Embryonic facial prominence (tissue), 1 donor: ENCODE results near the gene IL12B.
"Not testable (repeated sequence)": the region's sequence is repeated elsewhere in the genome, so short reads cannot be mapped to it uniquely, and the experiment has no call there.

Experiments
- DNase-seq: peaks from one replicate; pipeline ENCODE4 v3.0.0-alpha.2; 2016; ENCODE audit errors: extremely low spot score

IL12B gene

DNA sequence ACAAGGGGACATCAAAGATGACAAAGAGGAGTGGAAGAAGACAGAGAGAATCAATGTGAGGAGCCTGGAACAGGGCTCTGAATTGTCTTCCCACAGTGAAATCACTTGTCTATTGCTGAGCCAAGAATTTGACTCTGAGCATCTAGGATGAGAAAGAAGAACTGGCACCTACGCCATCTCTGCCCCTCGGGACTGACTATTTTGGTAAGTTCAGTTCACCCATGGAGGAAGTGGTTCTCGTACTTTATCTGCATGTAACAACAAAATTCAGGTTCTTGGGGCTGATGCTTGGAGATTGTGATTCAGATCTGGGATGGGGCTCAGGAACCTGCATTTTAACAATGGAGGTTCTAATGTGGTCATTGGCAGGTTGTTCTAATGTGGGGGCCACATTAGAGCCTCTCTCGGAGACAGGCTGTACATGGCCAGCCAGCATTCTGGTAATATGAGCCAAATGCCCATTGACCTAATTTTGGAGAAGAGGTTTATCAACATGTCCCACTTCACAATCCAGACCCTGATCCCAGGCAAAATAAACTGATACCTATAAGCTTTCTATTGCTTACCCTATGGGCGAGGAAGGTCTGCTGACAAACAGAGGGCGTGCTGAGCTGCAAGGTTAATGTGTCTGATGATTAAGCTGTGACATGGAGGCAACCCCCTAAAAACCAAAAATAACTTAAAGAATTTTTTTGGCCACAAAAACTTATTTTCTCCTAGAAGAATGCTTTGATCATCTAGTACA, 2.7 kb upstream of the IL12B start:
- no peak for DNase-seq

DNA sequence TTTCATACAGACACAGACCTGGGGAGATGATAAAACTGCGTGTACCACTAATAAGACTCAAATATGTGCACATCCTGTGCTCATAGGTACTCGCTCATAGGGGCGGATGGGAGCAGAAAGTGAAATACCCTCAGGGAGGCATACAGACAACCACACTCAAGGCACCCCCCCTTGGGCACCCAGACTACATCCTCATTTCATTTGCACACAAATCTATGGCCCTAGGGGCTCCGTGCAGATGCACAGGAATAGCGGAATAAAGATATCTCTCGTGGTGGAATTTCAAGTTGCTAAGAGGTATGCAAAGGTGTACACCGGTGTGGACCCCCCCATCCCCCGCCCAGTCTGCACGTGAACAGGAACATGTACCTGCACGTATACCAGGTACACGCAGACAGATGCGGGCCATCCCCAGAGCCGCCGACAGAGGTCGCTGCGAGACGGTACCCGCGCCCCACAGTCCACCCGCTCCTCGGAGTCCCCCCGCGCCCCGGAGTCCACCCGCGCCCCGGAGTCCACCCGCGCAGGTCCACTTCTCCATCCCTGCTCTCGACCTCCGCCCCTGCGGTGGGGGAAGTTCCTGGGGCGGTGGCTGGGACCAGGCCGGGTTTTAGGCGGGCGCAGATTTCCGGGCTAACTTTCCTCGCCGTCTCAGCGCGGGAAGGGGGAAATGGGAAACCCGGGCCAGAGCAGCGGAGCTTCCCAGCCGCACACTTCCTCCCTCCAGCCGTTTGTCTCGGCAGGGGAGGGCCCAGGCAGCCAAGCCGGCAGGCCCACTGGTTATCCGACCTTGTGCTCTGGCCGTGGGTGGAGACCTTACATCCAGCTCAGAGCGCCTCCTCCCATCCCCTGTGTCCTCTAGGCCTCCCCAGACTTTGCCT, 1.0 kb upstream of the IL12B start:
- peak; percentile 18 for DNase-seq

DNA sequence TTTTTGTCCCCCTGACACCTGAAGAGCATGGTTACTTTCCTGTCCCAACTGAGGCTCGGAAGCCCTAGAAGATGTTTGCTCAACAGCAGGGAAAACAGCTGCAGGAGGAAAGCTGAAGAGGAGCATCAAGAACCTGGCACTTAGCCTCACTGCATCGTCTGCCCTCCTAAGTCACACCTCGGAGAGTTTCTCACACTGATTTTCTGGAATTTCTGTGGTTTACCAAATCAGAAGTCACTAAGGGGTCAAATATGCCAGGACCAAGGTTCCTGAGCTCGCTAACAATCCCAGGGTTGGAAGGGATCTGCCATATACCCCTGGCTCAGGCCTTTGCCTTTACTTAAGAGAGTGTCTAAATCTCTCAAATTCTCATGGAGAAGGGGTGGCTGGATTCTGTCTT, 5.3 kb downstream of the IL12B start:
- DNase-seq = no peak

DNA sequence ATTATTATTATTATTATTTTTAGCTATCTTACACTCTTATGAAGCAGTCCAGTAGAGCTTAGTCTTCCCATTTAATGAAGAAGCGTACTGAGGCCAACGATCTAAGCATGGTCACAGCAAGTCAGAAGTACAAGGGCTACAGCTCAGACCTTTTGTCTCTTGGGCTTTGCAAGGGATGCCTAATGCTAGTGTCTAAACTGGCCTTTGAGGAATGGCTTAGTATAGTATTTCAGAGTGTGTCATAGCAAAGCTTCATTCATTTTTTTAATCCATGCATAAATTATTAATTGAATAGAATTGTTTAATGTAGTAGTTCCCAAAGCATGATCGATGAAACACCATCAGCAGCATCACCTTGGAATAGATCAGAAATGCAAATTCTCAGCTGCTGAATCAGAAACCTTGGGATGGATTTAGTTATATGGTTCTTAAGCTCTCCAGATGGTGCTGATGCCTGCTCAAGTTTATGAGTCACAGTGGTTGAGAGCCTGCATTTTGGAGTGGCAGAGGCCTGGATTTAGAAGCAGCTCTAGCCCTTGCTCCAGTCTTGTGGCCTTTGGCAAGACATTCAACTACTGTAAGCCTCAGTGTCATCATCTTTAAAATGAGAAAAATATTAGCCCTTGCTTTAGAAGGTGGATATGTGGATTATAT, 6.1 kb downstream of the IL12B start:
- no peak for DNase-seq

DNA sequence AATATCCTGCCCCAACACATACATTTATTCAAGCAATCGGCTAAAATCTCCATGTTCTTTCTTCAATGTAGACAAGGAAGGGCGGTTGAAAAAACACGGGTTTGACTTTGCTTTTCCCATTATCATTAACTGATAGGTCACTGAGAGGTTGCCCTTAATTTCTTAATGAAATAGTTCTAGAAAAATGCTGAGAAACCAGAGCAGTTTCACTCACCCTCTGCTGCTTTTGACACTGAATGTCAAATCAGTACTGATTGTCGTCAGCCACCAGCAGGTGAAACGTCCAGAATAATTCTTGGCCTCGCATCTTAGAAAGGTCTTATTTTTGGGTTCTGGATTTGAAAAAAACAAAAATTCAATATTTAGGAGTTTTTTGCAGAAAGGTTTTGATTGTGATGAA, 8.1 kb downstream of the IL12B start:
- no peak for DNase-seq

DNA sequence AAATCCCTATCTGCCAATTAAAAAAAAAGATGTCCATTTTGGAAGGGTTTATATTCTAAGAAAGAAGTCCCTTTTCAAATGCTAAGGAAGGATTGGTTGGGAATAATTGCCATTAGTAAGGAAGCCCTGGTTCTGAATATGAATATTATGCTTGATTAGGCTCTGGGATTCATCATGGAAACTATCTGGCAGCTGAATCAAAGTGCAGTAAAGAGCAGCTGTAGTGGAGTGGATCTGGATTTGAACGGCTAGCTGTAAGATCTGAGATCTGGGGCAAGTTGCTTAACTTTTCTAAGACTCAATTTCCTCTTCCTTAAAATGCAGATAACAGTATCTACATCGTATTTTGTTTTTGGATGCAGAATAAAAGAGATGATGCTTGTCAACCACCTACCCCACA, 10.5 kb downstream of the IL12B start:
- no peak for DNase-seq

DNA sequence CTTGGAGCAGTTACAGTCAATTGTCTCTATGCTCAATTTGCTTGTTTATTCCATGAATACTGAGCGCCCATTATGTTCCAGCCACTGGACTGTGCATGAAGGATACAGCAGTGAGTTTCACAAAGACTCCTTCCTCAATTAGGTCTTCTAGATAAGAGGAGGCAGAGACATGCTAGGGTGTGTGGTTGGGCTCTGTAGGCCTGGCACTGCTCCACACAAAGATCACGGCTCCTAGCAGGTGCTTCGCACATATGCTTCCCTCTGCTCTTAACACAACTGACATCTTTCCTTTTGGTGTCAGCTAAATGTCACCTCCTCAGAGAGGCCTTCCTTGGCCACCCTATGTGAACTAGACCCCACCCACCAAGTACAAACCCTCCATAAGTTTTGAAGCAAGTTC, 10.9 kb downstream of the IL12B start:
- DNase-seq = no peak

DNA sequence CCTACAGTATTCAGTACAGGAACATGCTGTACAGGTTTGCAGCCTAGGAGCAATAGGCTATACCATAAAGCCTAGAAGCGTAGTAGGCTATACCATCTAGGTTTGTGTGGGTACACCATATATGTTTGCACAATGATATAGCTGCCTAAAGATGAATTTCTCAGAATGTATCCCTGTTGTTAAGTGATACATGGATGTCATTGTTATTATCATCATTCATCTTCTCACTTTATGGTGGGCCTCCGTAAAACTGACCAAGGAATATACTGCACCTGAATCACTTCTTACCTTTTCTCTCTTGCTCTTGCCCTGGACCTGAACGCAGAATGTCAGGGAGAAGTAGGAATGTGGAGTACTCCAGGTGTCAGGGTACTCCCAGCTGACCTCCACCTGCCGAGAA, 11.8 kb downstream of the IL12B start:
- DNase-seq = no peak

DNA sequence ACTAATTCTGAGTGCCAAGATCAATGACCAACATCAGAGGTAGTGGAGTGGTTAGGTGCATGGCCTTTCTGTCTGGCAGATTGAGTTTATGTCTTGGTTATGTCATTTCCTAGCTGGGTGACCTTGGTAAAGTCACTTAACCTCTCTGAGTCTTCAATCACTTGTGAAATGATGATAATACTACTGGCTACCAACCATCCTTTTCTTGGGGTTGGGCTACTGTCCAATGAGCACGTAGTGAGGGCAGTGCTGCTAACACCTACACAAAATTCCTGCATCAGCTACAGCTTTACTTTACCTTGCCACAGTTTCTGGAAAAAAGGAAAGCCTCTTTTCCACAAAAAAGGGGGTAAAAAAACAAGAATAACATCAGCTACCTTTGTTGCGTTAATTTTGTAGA, 12.4 kb downstream of the IL12B start:
- DNase-seq = no peak

DNA sequence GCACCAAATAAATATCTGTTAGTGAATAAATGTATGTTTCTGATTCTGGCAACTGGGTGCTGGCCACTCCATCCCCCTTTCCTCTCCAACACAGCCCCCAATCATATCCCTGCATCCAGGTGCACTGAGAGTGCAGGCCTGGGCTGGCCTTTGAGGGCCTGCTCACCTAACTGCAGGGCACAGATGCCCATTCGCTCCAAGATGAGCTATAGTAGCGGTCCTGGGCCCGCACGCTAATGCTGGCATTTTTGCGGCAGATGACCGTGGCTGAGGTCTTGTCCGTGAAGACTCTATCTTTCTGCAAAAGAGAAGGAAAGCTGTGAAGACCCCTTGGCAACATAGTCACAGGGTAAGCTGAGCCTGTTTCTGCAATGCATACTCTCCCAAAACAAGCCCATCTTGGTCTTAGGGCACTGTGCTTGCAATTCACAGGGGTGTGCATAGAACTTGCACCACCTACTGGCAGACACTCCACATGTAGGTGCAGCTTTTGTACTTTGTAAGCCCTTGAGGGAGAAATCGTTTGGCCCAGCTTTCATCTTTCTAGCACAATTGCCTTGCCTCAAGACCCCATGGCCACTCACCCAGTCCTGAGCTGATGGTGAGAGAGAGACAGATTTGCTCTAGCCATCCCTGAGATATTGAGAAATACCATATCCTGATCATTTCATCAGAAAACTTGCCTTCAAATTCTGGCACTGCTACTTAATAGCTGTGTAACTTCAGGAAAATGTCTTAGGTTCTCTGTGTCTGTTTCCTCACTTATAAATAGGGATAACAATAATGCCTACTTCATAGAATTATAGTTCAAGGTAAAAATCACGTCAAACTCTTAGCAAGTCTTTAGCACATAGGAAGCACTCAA, 13.5 kb downstream of the IL12B start:
- no peak for DNase-seq

DNA sequence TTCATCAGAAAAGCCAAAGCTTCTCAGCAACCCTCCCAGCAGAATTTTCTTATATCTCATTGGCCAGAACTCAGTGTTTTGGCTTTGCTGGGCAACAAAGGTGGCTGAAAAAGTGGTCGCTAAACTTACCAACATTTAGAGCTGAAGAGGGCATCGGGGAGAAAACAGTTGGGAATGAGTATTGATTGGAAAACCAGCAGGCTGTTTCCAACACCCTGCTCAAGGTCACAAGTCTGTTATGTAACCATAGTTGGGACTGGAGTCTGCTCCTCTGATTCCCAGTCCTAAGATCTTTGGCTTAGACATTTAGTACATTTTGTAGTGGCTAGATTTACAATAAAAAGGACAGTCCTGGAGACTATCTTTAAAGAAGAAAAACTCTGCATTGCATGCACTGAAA, 17.1 kb downstream of the IL12B start:
- DNase-seq = no peak

DNA sequence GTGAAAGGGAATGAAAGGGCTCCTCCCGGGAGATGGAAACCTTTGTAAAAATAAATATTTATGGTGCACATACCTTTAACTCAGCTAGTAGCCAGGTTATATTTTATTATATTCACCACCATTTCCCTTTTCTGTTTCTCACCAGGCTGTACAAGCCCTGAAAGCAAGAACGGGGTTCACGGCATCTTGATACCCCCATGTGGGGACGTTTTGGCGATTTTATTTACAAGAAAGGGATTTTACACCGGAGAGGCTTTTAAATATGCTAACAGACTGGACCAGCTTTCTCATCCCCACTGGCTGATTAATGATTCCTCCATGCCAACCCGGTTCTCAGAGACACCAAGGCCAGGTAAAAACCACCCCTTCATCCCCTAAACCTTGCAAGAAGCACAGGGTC, 19.2 kb downstream of the IL12B start:
- DNase-seq = no peak

DNA sequence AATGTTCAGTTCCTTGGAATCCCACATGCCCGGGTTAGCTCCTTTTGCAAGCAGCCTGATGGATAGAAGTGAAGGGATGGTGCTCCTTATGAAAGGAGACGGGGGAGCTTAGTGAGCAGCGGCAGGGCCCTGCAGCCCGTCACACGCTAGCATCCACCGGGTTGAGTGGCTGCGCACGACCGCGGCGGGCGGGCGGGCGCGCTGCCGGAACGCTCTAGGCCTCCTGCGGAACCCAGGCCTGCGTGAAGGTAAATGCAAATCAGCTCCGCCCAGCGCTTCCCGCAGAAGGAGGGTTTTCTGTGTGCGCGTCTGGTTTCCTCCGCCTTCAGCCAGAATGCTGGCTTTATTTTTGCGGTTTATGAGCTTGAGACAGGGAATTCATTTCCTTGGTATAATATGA, 19.8 kb downstream of the IL12B start:
- DNase-seq = no peak

DNA sequence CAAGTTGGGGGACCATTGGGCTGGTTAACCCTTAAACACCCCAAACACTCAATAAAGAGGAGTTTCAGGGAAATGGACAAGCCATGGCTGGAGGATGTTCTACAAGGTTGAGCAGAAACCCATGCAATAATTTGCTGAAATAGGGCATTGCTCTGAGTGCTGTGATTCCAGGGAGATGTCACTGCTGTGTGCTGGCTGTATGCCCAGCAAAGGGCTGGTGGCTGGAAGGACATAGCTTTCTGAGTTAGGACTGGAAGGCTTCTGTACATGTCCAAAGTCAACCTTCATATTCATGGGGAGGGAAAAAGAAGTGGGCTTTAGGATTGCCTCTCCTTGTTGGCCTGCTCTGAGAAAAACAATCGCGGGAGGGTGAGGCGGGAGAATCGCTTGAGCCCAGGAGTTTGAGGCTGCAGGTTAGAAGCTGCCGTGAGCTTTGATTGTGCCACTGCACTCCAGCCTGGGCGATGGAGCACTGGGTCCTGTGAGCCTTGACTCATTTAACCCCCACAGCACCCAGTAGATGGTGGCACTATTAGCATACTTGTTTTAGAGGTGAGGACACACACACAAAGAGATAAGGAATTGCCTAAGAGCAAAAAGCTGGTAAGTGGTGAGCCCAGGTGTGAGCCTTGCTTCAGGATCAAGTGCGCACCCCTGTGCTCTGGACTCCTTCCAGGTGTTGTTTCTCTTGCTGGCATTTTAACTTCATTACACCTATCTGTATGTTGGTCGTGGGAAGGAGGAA, 20.4 kb downstream of the IL12B start:
- no peak for DNase-seq

DNA sequence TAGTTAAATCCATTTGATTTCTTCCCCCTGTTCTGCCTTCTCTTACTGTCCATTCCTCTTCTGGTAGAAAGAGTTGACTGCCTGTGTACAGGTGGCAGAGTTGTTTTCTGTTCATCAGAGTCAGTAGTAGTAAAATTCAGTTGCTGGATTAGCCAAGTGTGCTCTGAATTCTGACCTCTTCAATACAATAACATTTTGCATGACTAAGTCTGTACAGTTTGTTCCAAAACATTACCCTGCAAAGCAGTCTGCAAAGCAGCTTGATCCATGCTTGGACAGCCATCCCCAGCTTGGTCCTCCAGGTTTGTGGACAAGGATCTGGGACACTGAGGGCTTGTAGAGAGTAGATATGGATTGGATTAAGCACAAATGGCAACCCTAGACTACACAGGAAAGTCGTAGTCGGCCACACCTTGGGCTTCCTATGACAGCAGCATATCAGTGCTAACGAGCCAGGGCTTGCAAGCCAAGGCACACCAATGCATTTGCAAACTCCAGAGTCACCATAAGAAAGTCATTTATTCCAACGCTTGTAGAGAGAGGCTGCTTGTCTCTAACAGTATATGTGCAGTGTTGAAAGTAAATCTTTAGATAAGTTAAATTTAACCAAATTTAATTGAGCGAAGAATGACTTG, 25.2 kb downstream of the IL12B start:
- no peak for DNase-seq

DNA sequence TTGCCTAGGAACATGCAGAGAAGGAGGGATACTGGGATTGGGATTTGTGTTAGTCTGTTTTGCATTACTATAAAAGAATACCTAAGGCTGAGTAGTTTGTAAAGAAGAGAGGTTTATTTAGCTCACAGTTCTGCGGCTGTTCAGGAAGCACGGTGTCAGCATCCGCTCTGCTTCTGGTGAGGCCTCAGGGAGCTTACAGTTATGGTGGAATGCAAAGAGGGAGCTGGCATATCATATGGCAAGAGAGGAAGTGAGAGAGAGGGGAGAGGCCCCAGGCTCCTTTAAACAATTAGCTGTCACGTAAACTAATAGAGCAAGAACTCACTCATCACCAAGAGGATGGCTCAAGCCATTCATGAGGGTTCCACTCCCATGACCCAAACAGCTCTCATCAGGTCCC, 27.0 kb downstream of the IL12B start:
- DNase-seq = no peak

DNA sequence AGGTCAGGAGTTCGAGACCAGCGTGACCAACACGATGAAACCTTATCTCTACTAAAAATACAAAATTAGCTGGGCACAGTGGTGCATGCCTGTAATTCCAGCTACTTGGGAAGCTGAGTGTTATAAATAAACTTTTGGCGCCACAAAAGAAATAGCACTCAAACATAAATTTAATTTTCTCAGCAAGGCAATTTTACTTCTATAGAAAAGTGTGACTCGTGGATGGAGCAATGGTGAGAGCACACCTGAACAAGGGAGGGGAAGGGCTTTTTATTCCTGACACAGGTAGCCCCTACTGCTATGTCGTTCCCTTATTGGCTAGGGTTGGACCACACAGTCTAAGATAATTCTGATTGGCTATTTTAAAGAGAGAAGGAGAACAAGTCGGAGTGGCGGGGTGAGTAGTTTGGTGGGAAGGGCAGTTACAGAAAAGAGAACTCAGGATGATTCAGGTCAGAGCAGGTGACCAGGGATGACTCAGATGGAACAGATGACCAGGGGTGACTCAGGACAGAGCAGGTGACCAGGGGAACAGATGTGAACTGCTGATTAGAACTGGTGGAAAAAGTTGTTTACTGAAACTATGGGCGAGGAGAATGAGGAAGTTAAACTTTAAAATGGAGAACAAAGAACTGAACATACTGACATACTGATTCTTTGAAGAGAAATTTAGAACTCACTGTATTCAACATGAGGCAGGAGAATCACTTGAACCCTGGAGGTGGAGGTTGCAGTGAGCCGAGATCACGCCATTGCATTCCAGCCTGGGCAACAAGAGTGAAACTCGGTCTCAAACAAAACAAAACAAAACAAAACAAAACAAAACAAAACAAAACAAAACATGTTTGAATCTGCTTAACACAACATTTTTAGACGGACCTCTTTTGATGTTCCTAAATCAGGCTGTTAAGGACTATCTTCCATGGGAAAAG, 28.1 kb downstream of the IL12B start:
- not testable (repeated sequence) for DNase-seq

DNA sequence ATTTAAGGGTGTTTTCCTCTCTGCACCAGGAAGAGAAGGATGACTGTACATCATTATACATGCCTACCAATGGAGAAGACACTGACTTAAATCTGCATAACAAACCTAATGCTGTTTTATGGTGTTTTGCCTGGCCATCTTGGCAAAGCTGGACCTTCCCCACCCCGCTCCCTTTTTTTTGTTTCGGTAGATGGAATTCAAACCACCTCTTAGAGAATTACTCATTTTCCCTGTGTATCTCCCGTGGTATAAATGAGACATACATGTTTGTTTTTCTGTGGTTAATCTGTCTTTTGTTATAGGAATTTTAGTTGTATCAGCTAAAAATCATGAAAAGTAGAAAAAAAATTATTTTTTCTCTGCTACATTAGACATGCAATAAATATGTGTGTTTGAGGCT, 28.8 kb downstream of the IL12B start:
- DNase-seq = no peak

DNA sequence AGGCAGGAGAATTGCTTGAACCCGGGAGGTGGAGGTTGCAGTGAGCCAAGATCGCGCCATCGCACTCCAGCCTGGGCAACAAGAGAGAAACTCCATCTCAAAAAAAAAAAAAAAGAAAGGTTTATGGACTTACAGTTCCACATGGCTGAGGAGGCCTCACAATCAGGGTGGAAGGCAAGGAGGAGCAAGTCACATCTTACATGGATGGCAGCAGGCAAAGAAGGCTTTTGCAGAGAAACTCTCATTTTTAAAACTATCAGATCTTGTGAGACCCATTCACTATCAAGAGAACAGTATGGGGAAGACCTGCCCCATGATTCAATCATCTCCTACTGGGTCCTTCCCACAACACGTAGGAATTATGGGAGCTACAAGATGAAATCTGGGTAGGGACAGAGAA, 33.0 kb downstream of the IL12B start:
- not testable (repeated sequence) for DNase-seq
